Ishikawa (cell line): ENCODE results near the gene TIAM1.

Source experiments
- CEBPB ChIP-seq: IDR thresholded peaks from 2 replicates; pipeline ENCODE4 v1.6.1; 2012
- CREB1 ChIP-seq: IDR thresholded peaks from 2 replicates; pipeline ENCODE4 v1.6.1; 2012; ENCODE audit warnings: low read depth
- EGR1 ChIP-seq: IDR thresholded peaks from 2 replicates; pipeline ENCODE4 v1.6.1; 2012
- EP300 ChIP-seq: IDR thresholded peaks from 2 replicates; pipeline ENCODE4 v1.6.1; 2012; ENCODE audit warnings: borderline replicate concordance
- FOXM1 ChIP-seq: IDR thresholded peaks from 2 replicates; pipeline ENCODE4 v1.6.1; 2012; ENCODE audit warnings: low read depth, borderline replicate concordance
- MAX ChIP-seq: IDR thresholded peaks from 2 replicates; pipeline ENCODE4 v1.6.1; 2012
- NFIC ChIP-seq: IDR thresholded peaks from 2 replicates; pipeline ENCODE4 v1.6.1; 2012
- RAD21 ChIP-seq: IDR thresholded peaks from 2 replicates; pipeline ENCODE4 v1.6.1; 2012; ENCODE audit warnings: low read depth
- REST ChIP-seq: IDR thresholded peaks from 2 replicates; pipeline ENCODE4 v1.6.1; 2012; ENCODE audit warnings: low read depth, mild to moderate bottlenecking
- TAF1 ChIP-seq: IDR thresholded peaks from 2 replicates; pipeline ENCODE4 v1.6.1; 2012; ENCODE audit warnings: low read depth, mild to moderate bottlenecking
- TCF12 ChIP-seq: IDR thresholded peaks from 2 replicates; pipeline ENCODE4 v1.6.1; 2012; ENCODE audit warnings: low read depth
- TEAD4 ChIP-seq: IDR thresholded peaks from 2 replicates; pipeline ENCODE4 v1.6.1; 2012
- USF1 ChIP-seq: IDR thresholded peaks from 2 replicates; pipeline ENCODE4 v1.6.1; 2012
- YY1 ChIP-seq: IDR thresholded peaks from 2 replicates; pipeline ENCODE4 v1.6.1; 2012; ENCODE audit warnings: low read depth
- ZBTB7A ChIP-seq: IDR thresholded peaks from 2 replicates; pipeline ENCODE4 v1.6.1; 2012; ENCODE audit warnings: low read depth

The TIAM1 gene

GRCh38 chr21:31204801-31205200, 139.3 kb downstream of the TIAM1 start:
- no peak for TF ChIP-seq NFIC
- TF ChIP-seq EGR1: no peak
- no peak for TF ChIP-seq CEBPB
- no peak for TF ChIP-seq TAF1
- no peak for TF ChIP-seq CREB1
- no peak for TF ChIP-seq REST
- TF ChIP-seq TEAD4: no peak
- TF ChIP-seq RAD21: no peak
- no peak for TF ChIP-seq YY1
- TF ChIP-seq USF1: no peak
- no peak for TF ChIP-seq TCF12

- TF ChIP-seq TCF12 (no peak), EP300 (no peak), FOXM1 (no peak), YY1 (no peak), ZBTB7A (no peak), CEBPB (no peak), CREB1 (no peak), NFIC (no peak), TEAD4 (no peak), TAF1 (no peak), MAX (no peak), USF1 (no peak), REST (no peak), RAD21 (no peak), EGR1 (no peak)
Measured at GRCh38 chr21:31203431-31204054, 140.5 kb downstream of the TIAM1 start.

GRCh38 chr21:31201548-31201947, 142.5 kb downstream of the TIAM1 start:
- TF ChIP-seq MAX: no peak
- no peak for TF ChIP-seq EP300
- no peak for TF ChIP-seq RAD21
- no peak for TF ChIP-seq TCF12
- no peak for TF ChIP-seq USF1
- TF ChIP-seq YY1: no peak
- TF ChIP-seq EGR1: no peak
- no peak for TF ChIP-seq TAF1
- no peak for TF ChIP-seq CEBPB
- no peak for TF ChIP-seq REST
- TF ChIP-seq ZBTB7A: no peak
- no peak for TF ChIP-seq FOXM1
- TF ChIP-seq CREB1: no peak
- TF ChIP-seq TEAD4: no peak
- no peak for TF ChIP-seq NFIC

- no peak for TF ChIP-seq YY1
- TF ChIP-seq USF1: no peak
Measured at GRCh38 chr21:31201144-31201543, 142.9 kb downstream of the TIAM1 start.
